Uterus (tissue), 2 donors: Measurements from ENCODE around the gene SH3RF3.

ENCODE experiments used
- CTCF ChIP-seq, 4 experiments: fragments of 200-600 bp in 2 of 4; fragments of 450-650 bp in 2 of 4; sonication (generic) in 2 of 4; IDR thresholded peaks; one replicate each; pipeline ENCODE4 v1.5.1; 2016 to 2019; ENCODE audit warnings: antibody characterized with exemption in 4 of 4, mild to moderate bottlenecking in 2 of 4, moderate library complexity in 1 of 4
- POLR2A ChIP-seq, 2 donors: fragments of 450-650 bp; IDR thresholded peaks; one replicate each; pipeline ENCODE4 v1.6.1; 2016; ENCODE audit warnings: antibody characterized with exemption in 2 of 2, mild to moderate bottlenecking in 1 of 2, moderate library complexity in 1 of 2

DNA sequence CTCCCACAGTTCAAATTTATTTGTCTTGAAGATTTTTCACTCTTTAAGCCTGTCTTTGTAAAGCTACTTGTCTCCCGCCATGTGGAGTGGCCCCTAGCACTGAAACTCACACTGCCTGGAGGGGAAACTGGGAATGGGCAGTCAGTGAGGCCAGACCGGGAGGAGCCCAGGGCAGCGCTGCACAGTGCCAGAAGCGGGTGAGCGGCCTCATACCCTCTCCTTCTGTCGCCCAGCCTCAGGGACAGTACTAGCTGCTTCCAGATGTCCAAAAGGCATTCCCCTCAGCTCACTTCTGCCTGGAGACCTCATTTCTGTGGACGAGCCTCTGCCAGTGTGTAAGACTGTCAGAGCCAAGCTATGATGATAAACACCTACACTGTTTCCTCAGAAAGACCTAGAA lies 404.8 kb downstream of the SH3RF3 start:
- TF ChIP-seq CTCF (IDR thresholded peaks at IDR 0.05) (no peak), POLR2A (IDR thresholded peaks at IDR 0.05) (no peak)
